ENCODE data around the gene DEFB108B. TPM values are rescaled to one million over a fixed set of nuclear protein-coding genes. Genes with fewer than 3 reads are reported as not detected.
"Not testable (repeated sequence)": the region's sequence is repeated elsewhere in the genome, so short reads cannot be mapped to it uniquely, and the experiment has no call there.

The DEFB108B gene
- total and polyA plus RNA-seq, 4 donors = not detected

DNA sequence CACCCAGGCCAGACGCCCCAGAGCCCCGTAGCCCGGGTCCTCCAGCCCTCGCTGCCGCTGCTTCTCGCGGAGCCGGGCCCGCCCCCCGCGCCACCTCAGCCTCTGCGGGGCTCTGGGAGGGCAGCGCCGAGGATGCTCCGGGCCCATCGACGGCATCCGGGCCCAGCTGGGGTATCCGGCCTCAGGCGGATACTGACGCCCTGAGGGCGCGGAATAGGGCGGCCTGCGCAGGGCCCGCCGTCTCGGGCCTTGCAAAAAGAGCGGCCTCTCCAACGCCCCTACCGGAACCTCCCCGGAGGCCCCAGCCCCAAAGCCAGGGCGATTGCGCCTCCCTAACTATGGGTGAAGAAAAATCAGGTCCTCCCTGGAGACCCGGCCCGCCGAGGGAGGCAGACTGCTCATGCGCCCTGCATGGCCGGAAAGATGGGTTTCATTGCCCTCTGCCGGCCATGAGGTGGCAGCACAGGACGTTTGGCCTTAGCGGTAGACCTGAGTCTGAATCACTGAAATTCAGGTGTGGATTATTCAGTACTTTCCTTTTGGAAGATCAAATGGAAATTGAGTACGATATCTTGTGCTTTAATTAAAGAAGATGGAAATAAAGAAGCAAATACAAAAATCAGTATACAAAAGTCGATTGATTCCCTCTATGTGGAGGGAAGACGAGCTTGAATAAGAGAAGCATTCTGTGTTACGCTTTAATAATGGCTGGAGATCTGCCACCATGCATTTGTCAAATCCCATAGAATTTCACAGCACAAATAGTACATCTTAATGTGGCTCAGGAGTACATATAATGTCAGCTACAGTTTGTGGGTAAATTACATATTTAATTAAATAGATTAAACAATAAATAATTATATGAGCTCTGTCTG is 19.3 kb upstream of the DEFB108B start:
- H3K4me1 ChIP-seq (ENCODE audit: control insufficient read depth in 4 of 4, insufficient read depth in 4 of 4, low read length in 3 of 4); H3K9me3 ChIP-seq (ENCODE audit: control insufficient read depth in 4 of 4, low read length in 3 of 4); H3K9ac ChIP-seq (ENCODE audit: low read depth in 1 of 2, low read length in 2 of 2); H3K27me3 ChIP-seq (ENCODE audit: control insufficient read depth in 4 of 4, insufficient read depth in 4 of 4, low read length in 3 of 4); H3K36me3 ChIP-seq (ENCODE audit: control insufficient read depth in 4 of 4, insufficient read depth in 3 of 4, low read depth in 1 of 4, low read length in 3 of 4); H3K27ac ChIP-seq (ENCODE audit: low read depth in 1 of 2, low read length in 2 of 2): not testable (repeated sequence)
- WGBS = 5% methylated on average over 46 of the region's 46 CpGs
- peak; percentile 68 for DNase-seq (ENCODE audit: low spot score)
- peak overlapping the region in 2 of 3 donors; percentile 45 to 50 for H3K4me3 ChIP-seq (ENCODE audit: low read depth in 1 of 3, low read length in 3 of 3)
- peak; percentile 71 to 78 for TF ChIP-seq RAD21 (IDR thresholded peaks at IDR 0.05)
- TF ChIP-seq, protein P1, sequence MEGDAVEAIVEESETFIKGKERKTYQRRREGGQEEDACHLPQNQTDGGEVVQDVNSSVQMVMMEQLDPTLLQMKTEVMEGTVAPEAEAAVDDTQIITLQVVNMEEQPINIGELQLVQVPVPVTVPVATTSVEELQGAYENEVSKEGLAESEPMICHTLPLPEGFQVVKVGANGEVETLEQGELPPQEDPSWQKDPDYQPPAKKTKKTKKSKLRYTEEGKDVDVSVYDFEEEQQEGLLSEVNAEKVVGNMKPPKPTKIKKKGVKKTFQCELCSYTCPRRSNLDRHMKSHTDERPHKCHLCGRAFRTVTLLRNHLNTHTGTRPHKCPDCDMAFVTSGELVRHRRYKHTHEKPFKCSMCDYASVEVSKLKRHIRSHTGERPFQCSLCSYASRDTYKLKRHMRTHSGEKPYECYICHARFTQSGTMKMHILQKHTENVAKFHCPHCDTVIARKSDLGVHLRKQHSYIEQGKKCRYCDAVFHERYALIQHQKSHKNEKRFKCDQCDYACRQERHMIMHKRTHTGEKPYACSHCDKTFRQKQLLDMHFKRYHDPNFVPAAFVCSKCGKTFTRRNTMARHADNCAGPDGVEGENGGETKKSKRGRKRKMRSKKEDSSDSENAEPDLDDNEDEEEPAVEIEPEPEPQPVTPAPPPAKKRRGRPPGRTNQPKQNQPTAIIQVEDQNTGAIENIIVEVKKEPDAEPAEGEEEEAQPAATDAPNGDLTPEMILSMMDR (IDR thresholded peaks at IDR 0.05; ENCODE audit: low read depth, low read length, missing input control) = peak; percentile 71

DNA sequence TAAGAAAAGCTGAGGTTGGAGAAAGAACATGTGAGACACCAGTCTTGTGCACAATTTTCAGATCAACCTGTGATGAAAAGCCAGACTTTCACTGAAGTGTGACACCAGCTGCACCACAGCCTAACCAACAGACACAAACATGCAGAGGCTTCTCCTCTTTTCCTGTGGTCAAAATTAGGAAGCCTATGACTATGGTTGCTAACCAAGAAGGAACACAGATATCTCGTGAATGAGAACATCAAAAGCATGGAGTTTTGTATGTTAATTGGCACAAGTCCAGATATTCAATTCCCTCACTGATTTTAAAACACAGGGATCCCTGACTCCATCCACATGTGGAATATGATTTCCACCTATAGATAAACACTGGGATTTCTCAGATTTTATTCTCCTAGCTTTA is 11.5 kb upstream of the DEFB108B start:
- H3K27ac ChIP-seq (ENCODE audit: low read depth in 1 of 2, low read length in 2 of 2); H3K9ac ChIP-seq (ENCODE audit: low read depth in 1 of 2, low read length in 2 of 2); H3K27me3 ChIP-seq (ENCODE audit: control insufficient read depth in 4 of 4, insufficient read depth in 4 of 4, low read length in 3 of 4); H3K9me3 ChIP-seq (ENCODE audit: control insufficient read depth in 4 of 4, low read length in 3 of 4); H3K4me1 ChIP-seq (ENCODE audit: control insufficient read depth in 4 of 4, insufficient read depth in 4 of 4, low read length in 3 of 4); H3K4me3 ChIP-seq (ENCODE audit: low read depth in 1 of 3, low read length in 3 of 3); DNase-seq (ENCODE audit: low spot score); H3K36me3 ChIP-seq (ENCODE audit: control insufficient read depth in 4 of 4, insufficient read depth in 3 of 4, low read depth in 1 of 4, low read length in 3 of 4): not testable (repeated sequence)
- 43% methylated on average over 1 of the region's 1 CpG for WGBS

DNA sequence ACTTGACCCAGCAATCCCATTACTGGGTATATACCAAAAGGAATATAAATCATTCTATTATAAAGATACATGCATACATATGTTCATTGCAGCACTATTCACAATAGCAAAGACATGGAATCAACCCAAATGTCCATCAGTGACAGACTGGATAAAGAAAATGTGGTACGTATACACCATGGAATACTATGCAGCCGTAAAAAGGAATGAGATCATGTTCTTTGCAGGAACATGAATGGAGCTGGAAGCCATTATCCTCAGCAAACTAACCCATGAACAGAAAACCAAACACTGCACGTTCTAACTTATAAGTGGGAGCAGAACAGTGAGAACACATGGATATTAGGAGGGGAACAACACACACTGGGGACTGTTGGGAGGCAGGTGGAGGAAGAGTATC is 3.8 kb upstream of the DEFB108B start:
- H3K36me3 ChIP-seq (ENCODE audit: control insufficient read depth in 4 of 4, insufficient read depth in 3 of 4, low read depth in 1 of 4, low read length in 3 of 4); H3K9me3 ChIP-seq (ENCODE audit: control insufficient read depth in 4 of 4, low read length in 3 of 4); H3K9ac ChIP-seq (ENCODE audit: low read depth in 1 of 2, low read length in 2 of 2); H3K4me1 ChIP-seq (ENCODE audit: control insufficient read depth in 4 of 4, insufficient read depth in 4 of 4, low read length in 3 of 4); H3K27ac ChIP-seq (ENCODE audit: low read depth in 1 of 2, low read length in 2 of 2); H3K27me3 ChIP-seq (ENCODE audit: control insufficient read depth in 4 of 4, insufficient read depth in 4 of 4, low read length in 3 of 4); H3K4me3 ChIP-seq (ENCODE audit: low read depth in 1 of 3, low read length in 3 of 3); DNase-seq (ENCODE audit: low spot score): not testable (repeated sequence)
- 94% methylated on average over 3 of the region's 3 CpGs for WGBS

DNA sequence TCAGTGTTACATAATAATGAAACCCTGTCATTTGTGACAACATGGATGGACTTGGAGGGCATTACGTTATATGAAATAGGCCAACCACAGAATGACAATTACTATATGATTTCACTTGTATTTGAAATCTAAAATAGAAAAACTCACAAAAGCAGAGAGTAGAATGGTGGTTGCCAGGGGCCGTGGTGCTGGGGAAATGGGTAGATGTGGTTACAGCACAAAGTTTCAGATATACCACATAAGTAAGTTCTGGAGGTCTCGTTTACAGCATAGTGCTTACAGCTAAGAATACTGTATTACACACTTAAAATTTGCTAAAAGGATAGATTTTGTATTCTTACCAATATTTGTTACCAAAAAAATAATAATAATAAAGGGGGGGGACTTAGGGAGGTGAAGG is 3.3 kb upstream of the DEFB108B start:
- DNase-seq (ENCODE audit: low spot score); H3K4me3 ChIP-seq (ENCODE audit: low read depth in 1 of 3, low read length in 3 of 3); H3K36me3 ChIP-seq (ENCODE audit: control insufficient read depth in 4 of 4, insufficient read depth in 3 of 4, low read depth in 1 of 4, low read length in 3 of 4); H3K4me1 ChIP-seq (ENCODE audit: control insufficient read depth in 4 of 4, insufficient read depth in 4 of 4, low read length in 3 of 4); H3K9me3 ChIP-seq (ENCODE audit: control insufficient read depth in 4 of 4, low read length in 3 of 4); H3K9ac ChIP-seq (ENCODE audit: low read depth in 1 of 2, low read length in 2 of 2); H3K27ac ChIP-seq (ENCODE audit: low read depth in 1 of 2, low read length in 2 of 2); H3K27me3 ChIP-seq (ENCODE audit: control insufficient read depth in 4 of 4, insufficient read depth in 4 of 4, low read length in 3 of 4): not testable (repeated sequence)
- WGBS = 95% methylated on average over 3 of the region's 3 CpGs

DNA sequence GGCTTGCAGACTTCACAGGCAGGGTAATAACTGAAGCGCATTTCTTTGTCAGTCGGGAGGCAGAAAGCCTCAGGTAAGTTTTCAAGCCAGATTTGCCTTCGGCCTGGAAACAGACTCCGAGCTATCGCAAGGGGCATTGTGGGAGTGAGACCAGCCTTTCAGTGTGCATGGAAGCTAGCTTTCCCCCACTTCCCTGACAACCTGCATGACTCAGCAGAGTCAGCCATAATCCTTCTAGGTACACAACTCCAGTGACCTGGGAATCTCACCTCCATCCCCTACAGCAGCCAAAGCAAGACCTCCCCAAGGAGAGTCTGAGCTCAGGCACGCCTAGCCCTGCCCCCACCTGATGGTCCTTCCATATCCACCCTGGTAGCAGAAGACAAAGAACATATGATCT is 9.7 kb downstream of the DEFB108B start:
- DNase-seq (ENCODE audit: low spot score); H3K27me3 ChIP-seq (ENCODE audit: control insufficient read depth in 4 of 4, insufficient read depth in 4 of 4, low read length in 3 of 4); H3K36me3 ChIP-seq (ENCODE audit: control insufficient read depth in 4 of 4, insufficient read depth in 3 of 4, low read depth in 1 of 4, low read length in 3 of 4); H3K9me3 ChIP-seq (ENCODE audit: control insufficient read depth in 4 of 4, low read length in 3 of 4); H3K27ac ChIP-seq (ENCODE audit: low read depth in 1 of 2, low read length in 2 of 2); H3K9ac ChIP-seq (ENCODE audit: low read depth in 1 of 2, low read length in 2 of 2); H3K4me3 ChIP-seq (ENCODE audit: low read depth in 1 of 3, low read length in 3 of 3); H3K4me1 ChIP-seq (ENCODE audit: control insufficient read depth in 4 of 4, insufficient read depth in 4 of 4, low read length in 3 of 4): not testable (repeated sequence)
- WGBS = 94% methylated on average over 6 of the region's 6 CpGs

DNA sequence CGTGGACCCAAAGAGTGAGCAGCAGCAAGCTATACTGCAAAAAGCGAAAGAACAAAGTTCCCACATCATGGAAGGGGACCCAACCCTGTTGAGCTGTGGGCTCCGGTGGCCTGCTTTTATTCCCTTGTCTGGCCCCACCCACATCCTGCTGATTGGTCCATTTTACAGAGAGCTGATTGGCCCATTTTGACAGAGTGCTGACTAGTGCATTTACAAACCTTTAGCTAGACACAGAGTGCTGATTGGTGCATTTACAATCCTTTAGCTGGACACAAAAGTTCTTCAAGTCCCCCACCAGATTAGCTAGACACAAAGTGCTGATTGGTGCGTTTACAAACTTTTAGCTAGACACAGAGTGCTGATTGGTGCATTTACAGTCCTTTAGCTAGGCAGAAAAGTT is 10.4 kb downstream of the DEFB108B start:
- not testable (repeated sequence) for H3K27me3 ChIP-seq (ENCODE audit: control insufficient read depth in 4 of 4, insufficient read depth in 4 of 4, low read length in 3 of 4); H3K9ac ChIP-seq (ENCODE audit: low read depth in 1 of 2, low read length in 2 of 2); H3K4me1 ChIP-seq (ENCODE audit: control insufficient read depth in 4 of 4, insufficient read depth in 4 of 4, low read length in 3 of 4); DNase-seq (ENCODE audit: low spot score); H3K9me3 ChIP-seq (ENCODE audit: control insufficient read depth in 4 of 4, low read length in 3 of 4); H3K36me3 ChIP-seq (ENCODE audit: control insufficient read depth in 4 of 4, insufficient read depth in 3 of 4, low read depth in 1 of 4, low read length in 3 of 4); H3K4me3 ChIP-seq (ENCODE audit: low read depth in 1 of 3, low read length in 3 of 3); H3K27ac ChIP-seq (ENCODE audit: low read depth in 1 of 2, low read length in 2 of 2)
- WGBS = 95% methylated on average over 4 of the region's 4 CpGs

Measured in liver (tissue), 9 donors.